ENCODE measurements around the gene EDEM3.

GRCh38 chr1:184745929-184746638 lies 8.6 kb downstream of the EDEM3 start:
- TF ChIP-seq CTCF (conservative IDR thresholded peaks at IDR 0.05) (no peak), ZFX (IDR thresholded peaks at IDR 0.05) (no peak)

All from C4-2B (cell line).